Measurements from ENCODE around the gene UPF3A. TPM values are rescaled to one million over a fixed set of nuclear protein-coding genes. Genes with fewer than 3 reads are reported as not detected.

Gene UPF3A
- total and polyA plus RNA-seq, 9 of the 15 experiments (the other 6 are each of a cell fraction or from before 2014, with no cell fraction given): 15.6 to 76.5 (median 40.9) TPM

- no peak for TF ChIP-seq MTF1 (CRISPR knock-in tag; IDR thresholded peaks at IDR 0.05; ENCODE audit: borderline replicate concordance)
- no peak for TF ChIP-seq PHTF2 (CRISPR knock-in tag; IDR thresholded peaks at IDR 0.05)
- TF ChIP-seq COPS2 (conservative IDR thresholded peaks at IDR 0.05): no peak
- no peak for TF ChIP-seq SNAPC5 (CRISPR knock-in tag; IDR thresholded peaks at IDR 0.05)
- TF ChIP-seq ZNF24 (IDR thresholded peaks at IDR 0.05): no peak
- no peak for TF ChIP-seq ETV6 (IDR thresholded peaks at IDR 0.05; ENCODE audit: borderline replicate concordance in 1 of 2, low read depth in 2 of 2, low read length in 1 of 2)
- no peak for TF ChIP-seq ETV6 (CRISPR knock-in tag; IDR thresholded peaks at IDR 0.05; ENCODE audit: borderline replicate concordance)
- no peak for TF ChIP-seq MYBL2 (IDR thresholded peaks at IDR 0.05; ENCODE audit: low read depth)
- TF ChIP-seq MYBL2 (CRISPR knock-in tag; IDR thresholded peaks at IDR 0.05; ENCODE audit: borderline replicate concordance): no peak
- TF ChIP-seq PREB (CRISPR knock-in tag; IDR thresholded peaks at IDR 0.05): no peak
- no peak for TF ChIP-seq PHB (CRISPR knock-in tag; IDR thresholded peaks at IDR 0.05)
- TF ChIP-seq KAT7 (CRISPR knock-in tag; IDR thresholded peaks at IDR 0.05; ENCODE audit: borderline replicate concordance): no peak
- TF ChIP-seq CXXC5 (CRISPR knock-in tag; IDR thresholded peaks at IDR 0.05): peak; percentile 57
- no peak for TF ChIP-seq ZNF511 (CRISPR knock-in tag; IDR thresholded peaks at IDR 0.05)
- no peak for TF ChIP-seq ATF7 (IDR thresholded peaks at IDR 0.05)
- no peak for TF ChIP-seq ZNF140 (CRISPR knock-in tag; IDR thresholded peaks at IDR 0.05)
- no peak for TF ChIP-seq KLF10 (CRISPR knock-in tag; IDR thresholded peaks at IDR 0.05)
- no peak for TF ChIP-seq RB1 (IDR thresholded peaks at IDR 0.05; ENCODE audit: low read depth)
- TF ChIP-seq ETV5 (CRISPR knock-in tag; IDR thresholded peaks at IDR 0.05; ENCODE audit: low read depth): no peak
- no peak for TF ChIP-seq ZNF239 (CRISPR knock-in tag; IDR thresholded peaks at IDR 0.05)
- no peak for TF ChIP-seq ZNF696 (CRISPR knock-in tag; conservative IDR thresholded peaks at IDR 0.05)
- no peak for TF ChIP-seq KAT2B (IDR thresholded peaks at IDR 0.05; ENCODE audit: low read depth, low read length)
- TF ChIP-seq ILF3 (IDR thresholded peaks at IDR 0.05; ENCODE audit: borderline replicate concordance): no peak
- TF ChIP-seq TFE3 (CRISPR knock-in tag; IDR thresholded peaks at IDR 0.05): peak; percentile 94
- TF ChIP-seq CBFA2T3 (IDR thresholded peaks at IDR 0.05): peak; percentile 82
- TF ChIP-seq ZNF384 (IDR thresholded peaks at IDR 0.05; ENCODE audit: low read depth, low read length): no peak
- TF ChIP-seq FOXA1 (IDR thresholded peaks at IDR 0.05; ENCODE audit: borderline replicate concordance): no peak
- TF ChIP-seq ZNF764 (CRISPR knock-in tag; IDR thresholded peaks at IDR 0.05; ENCODE audit: low read depth): no peak
- TF ChIP-seq RFX5 (IDR thresholded peaks at IDR 0.05; ENCODE audit: low read depth, low read length): no peak
- TF ChIP-seq SIRT6 (IDR thresholded peaks at IDR 0.05; ENCODE audit: low read depth, low read length): no peak
Observed at GRCh38 chr13:114237415-114238112, 43.8 kb upstream of the UPF3A start (continued).

Measured in K562 (cell line).